Stimulated activated CD8-positive, alpha-beta memory T cell treated with anti-CD3 and anti-CD28 coated beads, Interleukin-15, amount 100 ng/mL, for 1 hour (primary cell): ENCODE data around the gene FRMPD3.

Source experiments
- DNase-seq: peaks from one replicate; pipeline ENCODE4 v3.0.0-alpha.2; 2020; ENCODE audit warnings: low read depth

The FRMPD3 gene

DNA sequence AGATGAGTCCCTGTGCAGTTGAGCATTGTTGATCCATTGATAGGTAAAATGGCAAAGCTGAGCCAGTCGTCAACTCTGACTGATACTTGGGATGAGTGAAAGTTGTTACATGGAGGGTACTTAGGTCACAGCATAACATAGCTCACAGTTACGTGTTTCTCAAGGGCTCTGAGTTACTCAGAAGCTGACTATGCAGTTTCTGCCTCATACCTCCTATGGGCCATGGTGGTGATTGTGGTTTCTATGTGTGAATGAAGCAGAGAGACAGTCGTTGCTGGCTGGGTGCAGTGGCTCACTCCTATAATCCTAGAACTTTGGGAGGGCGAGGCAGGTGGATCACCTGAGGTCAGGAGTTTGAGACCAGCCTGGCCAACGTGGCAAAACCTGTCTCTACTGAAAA, 30.8 kb downstream of the FRMPD3 start:
- DNase-seq: no peak

DNA sequence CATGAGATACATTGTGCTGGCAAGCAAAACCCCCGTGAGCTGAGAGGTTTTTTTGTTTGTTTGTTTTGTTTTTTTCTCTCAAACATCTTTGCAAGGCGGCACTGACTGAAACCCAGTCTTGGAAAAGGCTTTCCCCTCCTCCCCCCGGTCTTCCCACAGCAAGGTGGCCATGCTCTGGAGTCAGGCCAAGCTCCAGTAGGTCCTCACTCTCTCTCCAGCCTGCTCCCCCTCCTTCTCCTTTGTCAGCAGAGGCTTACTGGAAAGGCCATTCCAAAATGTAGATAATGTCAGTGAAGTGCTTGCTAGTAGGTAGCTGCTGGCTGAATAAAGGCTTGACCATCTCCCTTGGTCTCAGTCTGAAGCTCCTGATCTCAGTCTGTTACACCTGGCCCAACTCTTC, 32.6 kb downstream of the FRMPD3 start:
- DNase-seq: no peak

DNA sequence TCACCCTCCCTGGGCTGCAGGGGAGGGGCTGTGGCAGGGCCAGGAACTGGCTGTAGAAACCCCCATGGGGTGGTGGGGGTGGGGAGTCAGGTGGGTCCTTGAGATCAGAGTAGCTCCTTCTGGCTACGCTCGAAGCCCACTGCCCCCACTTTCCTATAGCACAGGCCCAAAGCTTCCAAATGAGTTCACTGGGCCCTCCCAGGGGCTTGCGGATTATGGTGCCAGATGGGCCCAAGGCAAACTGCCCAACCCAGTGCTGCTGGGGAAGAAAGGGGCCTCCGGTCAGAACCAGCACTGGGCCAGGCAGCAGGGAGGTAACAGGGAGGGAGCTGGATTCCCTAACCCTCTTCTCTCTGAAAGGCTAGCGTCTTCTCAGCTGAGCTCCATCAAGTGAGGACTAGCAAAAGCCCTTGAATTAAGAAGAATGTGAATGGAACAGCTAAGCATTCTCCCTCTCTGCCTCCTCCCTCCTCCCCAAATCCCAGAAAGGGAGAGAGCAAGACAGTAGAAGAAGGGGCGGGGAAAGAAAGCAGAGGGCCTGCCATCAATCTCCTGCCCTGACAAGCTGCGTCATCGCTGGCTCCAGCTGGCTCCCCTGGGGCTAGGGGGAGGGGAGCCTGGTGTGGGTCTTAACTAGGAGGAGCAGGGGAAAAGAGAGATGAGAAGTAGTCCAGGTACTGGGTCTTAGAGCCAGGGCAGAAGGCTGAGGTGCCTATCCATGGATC, 34.7 kb downstream of the FRMPD3 start:
- DNase-seq: no peak

DNA sequence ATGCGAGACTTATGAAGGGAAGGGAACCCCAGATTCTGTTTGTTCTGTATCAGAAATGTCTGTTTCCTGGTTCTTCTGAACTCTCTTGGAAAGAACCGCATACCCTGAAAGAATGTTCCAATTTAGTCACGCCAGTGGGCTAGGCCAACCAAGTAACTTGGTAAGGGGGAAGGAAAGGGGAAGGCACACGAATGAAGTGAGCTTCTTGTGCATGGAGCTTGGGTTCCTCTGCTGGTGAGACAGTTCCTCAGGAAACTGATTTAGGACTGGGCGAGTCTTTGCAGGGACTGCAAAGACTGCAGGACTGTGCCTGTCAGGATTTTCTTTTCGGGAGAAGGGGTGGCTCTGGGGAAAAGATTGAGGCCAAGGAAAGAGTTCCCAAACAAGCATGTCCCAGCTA, 35.6 kb downstream of the FRMPD3 start:
- DNase-seq: no peak

DNA sequence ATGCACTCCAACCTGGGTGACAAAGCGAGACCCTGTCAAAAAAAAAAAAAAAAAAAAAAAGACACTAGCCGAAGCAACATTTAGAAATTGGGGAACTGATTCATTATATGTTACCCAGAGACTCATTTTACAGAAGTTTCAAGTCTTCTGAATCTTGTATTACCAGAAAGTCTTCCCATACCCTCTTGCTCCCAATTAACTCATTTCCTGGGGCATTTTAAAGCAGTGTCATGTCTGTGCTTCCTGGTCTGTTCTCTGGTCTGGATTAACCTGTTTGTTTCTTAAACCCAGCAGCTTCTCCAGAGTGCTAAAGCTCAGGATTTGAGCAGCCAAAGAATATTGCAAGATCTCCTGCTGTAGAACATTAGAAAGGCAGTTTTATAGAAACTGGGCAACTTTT, 43.7 kb downstream of the FRMPD3 start:
- no peak for DNase-seq

DNA sequence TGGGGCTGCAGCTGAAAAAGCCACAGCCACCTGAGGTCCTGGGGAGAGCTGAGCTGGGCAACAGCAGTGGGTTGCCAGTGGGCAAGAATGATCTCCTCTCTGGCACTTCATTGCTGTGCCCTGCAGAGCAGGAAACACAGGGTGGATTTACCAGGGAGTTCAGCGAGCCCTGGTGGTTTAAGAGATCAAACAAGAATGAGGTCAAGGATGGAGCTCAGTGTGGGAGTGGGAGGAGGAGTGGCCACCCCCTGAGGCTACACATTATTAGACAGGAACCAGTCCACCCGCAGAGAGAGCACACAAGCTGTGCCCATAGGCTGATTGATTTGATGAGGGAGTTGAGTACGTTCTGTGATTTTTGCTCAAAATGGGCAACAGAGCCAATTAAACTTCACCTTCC, 47.3 kb downstream of the FRMPD3 start:
- DNase-seq: no peak
